HG02938 (cell line): ENCODE data around the gene KRTAP4-9.
"Not testable (repeated sequence)": the region's sequence is repeated elsewhere in the genome, so short reads cannot be mapped to it uniquely, and the experiment has no call there.

Experiments
- ATAC-seq: cut with Tn5 transposase; IDR thresholded peaks from one replicate; pipeline ENCODE4 v1.9.1; 2021; ENCODE audit warnings: mild to moderate bottlenecking, moderate library complexity; ENCODE audit not compliant: unreplicated experiment

Gene KRTAP4-9

GRCh38 chr17:41096055-41096454 is 9.1 kb upstream of the KRTAP4-9 start:
- no peak for ATAC-seq

DNA sequence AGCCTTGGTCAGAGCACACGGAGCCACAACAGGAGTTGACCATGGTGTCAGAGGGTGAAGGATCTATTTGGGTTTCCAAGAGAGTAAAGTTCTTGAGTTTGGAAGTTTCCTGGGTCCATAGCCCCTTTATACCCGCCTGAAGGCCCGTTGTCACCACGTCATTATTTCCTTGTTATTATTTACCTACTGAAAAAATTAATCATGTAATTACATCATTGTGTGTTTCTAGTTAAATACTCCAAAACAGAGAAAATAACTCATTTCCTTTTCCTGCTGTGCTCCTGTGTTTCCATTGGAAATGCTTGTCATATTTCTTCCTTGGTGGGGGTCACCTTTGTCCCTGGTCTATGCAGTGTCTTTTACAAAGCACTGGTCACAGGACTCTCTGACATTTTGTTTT is 7.1 kb upstream of the KRTAP4-9 start, which contains the start of gene KRTAP4-8:
KRTAP4-8 (minus strand) TSS at position 101 of the 400 bp plus-strand sequence; CDS start at position 43, 58 bp downstream.
- ATAC-seq, result no peak

DNA sequence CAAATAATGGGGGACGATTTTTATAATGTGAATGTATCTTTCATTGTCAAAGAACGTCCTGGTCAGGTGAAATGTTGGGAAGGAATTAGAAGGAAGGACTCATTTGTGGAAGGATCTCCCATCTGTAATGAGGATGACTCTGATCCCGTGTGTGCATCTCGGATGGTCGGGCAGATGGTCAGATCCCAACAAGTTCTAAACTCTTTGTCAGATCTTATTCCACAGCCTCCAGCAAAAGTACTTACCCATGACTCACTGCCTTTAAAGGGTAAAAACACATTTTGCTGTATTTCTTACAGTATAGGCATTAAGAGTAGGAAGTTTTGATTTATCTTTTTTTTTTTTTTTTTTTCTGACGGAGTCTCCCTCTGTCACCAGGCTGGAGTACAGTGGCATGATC is 6.7 kb upstream of the KRTAP4-9 start:
- ATAC-seq, result no peak

- not testable (repeated sequence) for ATAC-seq
Measured at GRCh38 chr17:41099682-41100480, 5.3 kb upstream of the KRTAP4-9 start.

DNA sequence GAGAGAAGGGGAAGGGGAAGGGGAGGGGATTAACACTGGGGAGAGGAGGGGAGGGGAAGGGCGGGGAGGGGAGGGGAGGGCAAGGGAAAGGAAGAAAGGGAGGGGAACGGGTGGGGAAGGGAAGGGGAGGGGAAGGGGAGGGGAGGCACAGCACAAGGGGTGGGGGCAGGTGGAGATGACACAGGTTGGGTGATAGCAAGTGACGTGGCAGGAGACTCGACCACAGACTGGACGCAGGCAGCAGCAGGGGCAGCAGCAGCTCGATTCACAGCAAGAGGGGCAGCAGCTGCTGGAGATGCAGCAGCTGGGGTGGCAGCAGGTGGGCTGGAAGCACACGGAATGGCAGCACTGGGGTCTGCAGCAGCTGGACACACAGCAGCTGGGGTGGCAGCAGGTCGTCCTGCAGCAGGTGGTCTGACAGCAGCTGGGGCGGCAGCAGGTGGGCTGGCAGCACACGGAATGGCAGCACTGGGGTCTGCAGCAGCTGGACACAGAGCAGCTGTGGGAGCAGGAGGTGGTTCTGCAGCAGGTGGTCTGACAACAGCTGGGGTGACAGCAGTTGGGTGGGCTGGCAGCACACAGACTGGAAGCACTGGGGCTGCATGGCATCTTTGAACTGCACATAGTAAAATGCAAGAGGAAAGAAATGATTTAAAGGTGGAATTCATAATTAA is 3.5 kb upstream of the KRTAP4-9 start, which contains the start of gene KRTAP4-16:
KRTAP4-16 (minus strand) TSS at position 624 of the 674 bp plus-strand sequence; CDS start at position 624, 0 bp downstream.
- ATAC-seq, result no peak

DNA sequence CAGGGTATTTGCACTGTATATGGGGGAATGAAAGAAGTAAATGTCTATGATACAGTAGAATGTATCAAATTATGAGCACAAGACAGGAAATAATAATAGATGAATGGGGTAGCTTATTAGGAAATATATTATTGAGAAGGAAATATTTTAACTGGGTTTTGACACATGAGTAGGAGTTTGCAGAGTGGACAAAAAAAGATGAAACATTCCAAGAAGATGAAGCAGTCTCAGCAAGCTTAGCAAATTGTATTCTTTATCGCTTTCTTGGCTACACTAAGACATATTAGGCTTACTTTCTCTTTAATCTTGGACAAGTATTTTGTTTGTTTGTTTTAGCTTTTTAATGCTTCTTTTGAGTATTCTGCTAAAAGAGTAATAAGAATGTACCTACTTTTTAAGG is 1.3 kb upstream of the KRTAP4-9 start:
- no peak for ATAC-seq

- ATAC-seq, result not testable (repeated sequence)
Measured at GRCh38 chr17:41104386-41105038, 677 bp upstream of the KRTAP4-9 start.

DNA sequence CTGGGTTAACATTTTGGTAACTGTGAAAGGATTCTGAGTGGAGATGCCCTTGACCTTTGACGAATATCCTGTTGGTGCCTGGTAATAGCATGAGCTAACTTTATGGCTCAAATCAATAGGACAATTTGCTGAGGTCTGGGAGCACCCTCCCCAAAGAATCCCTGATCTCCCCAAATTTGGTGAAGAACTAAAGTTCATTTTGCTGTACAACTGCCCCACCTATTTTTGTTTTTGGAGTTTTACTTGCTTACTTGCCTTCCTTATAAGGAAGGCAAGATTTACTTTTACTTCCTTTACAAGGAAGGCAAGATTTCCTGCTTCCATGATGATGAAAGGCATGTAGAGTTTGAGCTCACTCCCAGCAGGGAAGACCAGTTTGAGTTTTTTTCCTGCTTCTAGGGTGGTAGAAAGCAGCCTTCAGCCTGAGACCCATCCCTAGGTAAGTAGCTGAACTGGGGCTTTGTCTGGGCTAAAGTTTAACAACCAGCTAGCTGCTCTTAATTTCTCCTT is 2.8 kb downstream of the KRTAP4-9 start:
- ATAC-seq, result no peak

DNA sequence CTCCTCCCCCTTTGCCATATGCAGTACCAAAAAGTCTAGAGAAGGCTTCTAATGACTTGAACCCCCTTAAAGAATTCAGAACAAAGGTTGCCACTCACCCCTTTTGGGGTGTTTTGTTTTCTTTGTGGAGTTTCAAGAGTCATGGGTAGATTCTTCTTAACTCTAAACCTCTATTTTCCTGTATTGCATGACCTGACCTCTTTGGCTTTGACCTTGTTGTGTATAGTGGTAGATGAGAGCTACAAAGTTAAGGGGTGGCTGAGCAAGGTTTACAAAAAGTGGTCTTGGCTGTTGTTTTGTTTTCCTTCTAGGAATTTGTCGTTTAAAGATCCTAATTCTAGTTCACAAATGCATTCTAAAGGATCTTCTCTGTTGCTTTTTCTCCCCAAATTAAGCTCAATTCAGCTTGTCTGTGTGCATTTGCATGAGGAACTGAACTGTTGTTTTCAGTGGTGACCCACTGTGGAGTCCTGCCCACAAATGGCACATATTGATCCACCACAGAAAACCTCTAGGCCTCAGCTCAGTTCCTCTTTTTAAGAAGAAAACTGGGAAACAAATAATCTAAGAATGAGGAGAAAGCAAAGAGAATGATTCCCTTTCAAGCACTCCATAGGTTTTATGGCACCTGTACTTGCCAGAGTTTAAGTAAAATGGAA is 3.7 kb downstream of the KRTAP4-9 start:
- ATAC-seq, result not testable (repeated sequence)

GRCh38 chr17:41111151-41111885 is 6.1 kb downstream of the KRTAP4-9 start:
- ATAC-seq, result no peak

- ATAC-seq, result no peak
Measured at GRCh38 chr17:41116297-41116696, 11.1 kb downstream of the KRTAP4-9 start.

GRCh38 chr17:41117846-41118386 is 12.7 kb downstream of the KRTAP4-9 start, which contains the start of gene KRTAP4-11:
Gene KRTAP4-11 (minus strand): TSS chr17:41118373. CDS start chr17:41118315, 58 bp downstream.
- ATAC-seq, result not testable (repeated sequence)

GRCh38 chr17:41118721-41119120 is 13.5 kb downstream of the KRTAP4-9 start:
- ATAC-seq, result no peak

GRCh38 chr17:41119696-41120690 is 14.8 kb downstream of the KRTAP4-9 start:
- not testable (repeated sequence) for ATAC-seq

- no peak for ATAC-seq
Measured at GRCh38 chr17:41121742-41122141, 16.6 kb downstream of the KRTAP4-9 start.

DNA sequence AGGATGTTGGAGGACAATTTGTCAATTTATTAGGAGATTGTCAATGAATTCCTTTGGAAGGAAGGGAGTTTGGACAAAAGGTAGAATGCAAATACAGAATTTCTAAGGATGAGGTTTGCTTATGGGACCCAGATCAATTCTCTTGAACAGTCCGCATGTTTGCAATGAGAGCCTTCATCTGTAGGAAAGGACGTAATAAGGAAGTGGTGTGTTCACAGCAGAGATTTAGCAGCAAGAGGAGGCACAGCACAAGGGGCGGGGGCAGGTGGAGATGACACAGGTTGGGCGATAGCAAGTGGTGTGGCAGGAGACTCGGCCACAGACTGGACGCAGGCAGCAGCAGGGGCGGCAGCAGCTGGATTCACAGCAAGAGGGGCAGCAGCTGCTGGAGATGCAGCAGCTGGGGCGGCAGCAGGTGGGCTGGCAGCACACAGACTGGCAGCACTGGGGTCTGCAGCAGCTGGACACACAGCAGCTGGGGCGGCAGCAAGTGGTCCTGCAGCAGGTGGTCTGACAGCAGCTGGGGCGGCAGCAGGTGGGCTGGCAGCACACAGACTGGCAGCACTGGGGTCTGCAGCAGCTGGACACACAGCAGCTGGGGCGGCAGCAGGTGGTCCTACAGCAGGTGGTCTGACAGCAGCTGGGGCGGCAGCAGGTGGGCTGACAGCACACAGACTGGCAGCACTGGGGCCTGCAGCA is 18.3 kb downstream of the KRTAP4-9 start:
- ATAC-seq, result not testable (repeated sequence)

DNA sequence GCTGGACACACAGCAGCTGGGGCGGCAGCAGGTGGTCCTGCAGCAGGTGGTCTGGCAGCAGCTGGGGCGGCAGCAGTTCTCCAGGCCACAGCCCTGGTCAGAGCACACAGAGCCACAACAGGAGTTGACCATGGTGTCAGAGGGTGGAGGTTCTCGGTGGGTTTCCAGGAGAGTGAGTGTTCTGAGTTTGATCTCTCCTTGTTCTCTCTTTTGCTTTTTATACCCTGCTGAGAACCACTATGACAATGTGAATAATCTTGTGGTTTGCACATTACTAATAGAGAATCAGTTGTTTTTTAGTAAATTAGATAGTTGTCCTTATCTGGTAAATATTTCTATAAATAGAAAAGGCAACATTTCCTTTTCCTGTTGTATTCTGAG is 18.8 kb downstream of the KRTAP4-9 start, which contains the start of gene KRTAP4-12:
KRTAP4-12 (minus strand) TSS at position 192 of the 381 bp plus-strand sequence; CDS start at position 132, 60 bp downstream.
- ATAC-seq, result not testable (repeated sequence)

GRCh38 chr17:41125064-41125463 is 19.9 kb downstream of the KRTAP4-9 start:
- ATAC-seq, result no peak
